Globus pallidus (tissue), 1 donor: ENCODE results near the gene NSMCE1.

Source experiments
- DNase-seq: peaks from one replicate; pipeline ENCODE4 v3.0.0-alpha.2; 2015; ENCODE audit warnings: low spot score

NSMCE1 gene

DNA sequence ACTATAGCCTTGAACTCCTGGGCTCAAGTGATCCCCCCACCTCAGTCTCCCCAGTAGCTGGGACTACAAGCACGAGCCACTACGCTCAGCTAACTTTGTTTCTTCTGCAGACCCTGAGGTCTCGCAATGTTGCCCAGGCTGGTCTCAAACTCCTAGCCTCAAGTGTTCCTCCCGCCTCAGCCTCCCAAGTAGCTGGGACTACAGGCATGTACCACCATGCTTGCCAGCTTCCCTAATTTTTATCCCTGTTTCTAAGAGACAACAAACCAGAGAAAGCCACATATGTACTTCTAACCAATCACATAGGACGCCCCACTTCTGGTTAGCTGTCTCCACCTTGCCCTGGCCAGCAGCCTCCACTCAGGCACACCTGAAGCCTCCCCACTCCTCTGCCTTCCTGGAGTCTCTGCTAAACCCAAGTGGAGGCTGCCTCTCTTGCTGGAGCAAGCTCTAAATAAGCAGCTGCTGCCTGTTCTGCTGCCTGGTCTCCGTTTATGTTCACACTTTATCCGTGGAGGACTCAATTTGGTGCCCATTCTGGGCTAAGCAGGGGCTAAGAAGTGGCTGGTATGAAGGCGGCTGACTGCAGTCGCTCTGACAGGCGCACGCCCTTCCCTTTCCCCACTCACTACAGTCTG, 24.7 kb downstream of the NSMCE1 start:
- no peak for DNase-seq

DNA sequence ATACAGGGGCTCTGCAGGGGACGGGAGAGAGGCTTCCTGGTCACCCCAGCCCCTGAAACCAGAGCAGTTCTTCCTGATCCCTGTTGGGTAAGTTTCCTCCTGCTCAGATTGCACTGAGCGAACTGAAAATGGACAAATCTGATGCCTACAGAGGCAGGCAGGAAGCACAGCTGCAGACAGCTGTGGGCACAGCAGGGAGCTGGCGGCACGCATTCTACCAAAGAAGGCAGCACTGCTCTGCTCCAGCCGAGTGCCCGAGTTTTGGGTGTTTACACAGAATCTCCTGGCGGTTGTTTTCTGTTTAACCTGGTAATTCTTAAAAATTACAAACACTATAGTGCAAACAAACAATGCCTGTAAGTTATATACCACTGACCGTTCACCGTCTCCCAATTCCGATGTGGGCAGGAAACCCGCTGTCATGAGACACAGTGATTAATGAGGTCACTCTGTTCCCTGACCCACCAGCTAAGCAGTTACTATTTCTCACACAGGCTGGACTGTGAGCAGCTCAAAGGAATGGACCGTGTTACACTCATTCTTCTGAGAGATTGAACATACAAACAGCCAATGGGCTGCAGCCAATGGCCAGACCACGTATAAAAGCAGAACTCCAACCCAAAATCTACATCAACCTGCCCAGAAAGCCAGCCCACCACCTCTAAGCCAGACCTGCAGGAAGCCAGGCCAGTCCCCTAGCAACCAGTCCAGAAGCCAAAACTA, 25.5 kb downstream of the NSMCE1 start:
- peak; percentile 42 for DNase-seq

- no peak for DNase-seq
These were observed 26.2 kb downstream of the NSMCE1 start for GRCh38 chr16:27242398-27242797.

DNA sequence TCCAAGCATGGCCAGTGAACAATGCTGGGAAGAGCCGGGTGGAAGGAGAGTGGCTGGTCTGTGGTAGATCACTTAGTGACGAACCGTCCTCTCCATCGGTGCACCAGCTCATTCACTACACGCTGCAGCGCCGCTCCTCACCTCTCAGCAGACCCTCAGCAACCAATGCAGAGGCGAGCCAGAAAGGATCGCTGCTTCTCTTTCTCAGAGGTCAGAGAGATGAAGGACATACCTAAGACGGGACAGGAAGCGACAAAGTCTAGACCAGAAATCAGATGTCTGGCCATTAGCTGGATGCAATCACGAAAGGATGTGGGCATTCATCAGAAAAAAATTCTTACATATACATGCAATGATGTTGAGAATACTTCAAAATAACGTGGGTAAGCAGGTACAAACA, 26.9 kb downstream of the NSMCE1 start:
- no peak for DNase-seq

GRCh38 chr16:27240948-27241531, 27.5 kb downstream of the NSMCE1 start:
- no peak for DNase-seq

GRCh38 chr16:27239906-27240655, 28.5 kb downstream of the NSMCE1 start:
- no peak for DNase-seq

DNA sequence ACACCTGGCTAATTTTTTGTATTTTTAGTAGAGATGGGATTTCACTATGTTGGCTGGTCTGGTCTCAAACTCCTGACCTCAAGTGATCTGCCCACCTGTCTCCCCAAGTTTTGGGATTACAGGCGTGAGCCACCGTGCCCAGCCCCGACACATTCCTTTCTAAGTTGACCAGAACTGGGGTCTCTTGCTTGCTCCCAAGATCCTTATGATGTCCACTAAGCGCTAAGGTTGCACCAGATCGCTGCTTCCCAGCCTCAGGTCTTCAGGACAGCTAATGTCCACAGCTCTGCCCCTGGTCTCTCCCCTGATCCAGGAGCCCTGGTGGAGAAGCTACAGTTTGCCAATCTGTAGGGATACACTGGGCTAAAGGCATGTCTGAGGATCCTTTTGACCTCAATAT, 29.5 kb downstream of the NSMCE1 start:
- no peak for DNase-seq

DNA sequence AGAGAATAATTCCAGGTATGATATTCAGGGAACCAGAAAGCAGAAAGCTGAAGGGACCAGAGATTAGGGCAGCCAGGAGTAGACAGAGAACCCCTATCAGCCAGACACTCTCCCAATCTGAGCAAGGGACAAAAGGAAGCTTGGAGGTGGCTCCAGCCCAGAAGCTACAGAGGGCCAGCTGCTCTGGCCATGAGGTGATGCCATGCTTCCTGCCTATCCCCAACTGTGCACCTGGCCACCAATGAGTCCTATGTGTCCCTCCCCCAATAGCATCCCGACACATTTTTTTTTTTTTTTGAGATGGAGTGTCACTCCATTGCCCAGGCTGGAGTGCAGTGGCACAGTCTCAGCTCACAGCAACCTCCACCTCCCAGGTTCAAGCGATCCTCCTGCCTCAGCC, 30.0 kb downstream of the NSMCE1 start:
- DNase-seq, result no peak

- no peak for DNase-seq
These were observed 30.5 kb downstream of the NSMCE1 start for GRCh38 chr16:27238016-27238587.

- DNase-seq, result no peak
These were observed 31.2 kb downstream of the NSMCE1 start for GRCh38 chr16:27237219-27238015.

DNA sequence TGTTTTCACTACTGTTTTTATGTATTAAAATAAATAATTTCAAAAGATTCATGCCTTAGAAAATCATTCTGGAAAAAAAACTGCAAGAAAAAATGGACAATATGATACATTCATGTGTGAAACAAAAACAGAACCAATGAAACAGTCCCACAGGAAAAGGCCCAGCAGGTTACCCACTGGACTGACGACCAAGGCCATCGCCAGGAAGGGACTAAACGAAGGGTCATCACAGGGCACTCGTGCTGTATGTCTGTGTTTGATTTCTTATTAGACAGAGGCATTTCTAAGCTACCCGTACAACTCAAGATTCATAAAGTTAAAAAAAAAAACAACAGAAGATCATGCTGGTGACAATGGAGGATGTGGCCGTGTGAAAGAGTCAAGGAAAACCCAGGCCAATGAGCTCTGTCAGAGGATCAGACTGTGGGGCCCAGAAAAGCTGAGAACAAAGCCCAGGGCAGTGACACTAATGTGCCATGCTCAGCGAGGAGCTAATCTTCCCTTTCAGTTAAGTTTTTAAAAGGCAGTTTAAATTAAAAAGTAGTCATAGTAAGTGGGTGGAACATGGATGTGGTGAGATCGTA, 31.8 kb downstream of the NSMCE1 start:
- no peak for DNase-seq

DNA sequence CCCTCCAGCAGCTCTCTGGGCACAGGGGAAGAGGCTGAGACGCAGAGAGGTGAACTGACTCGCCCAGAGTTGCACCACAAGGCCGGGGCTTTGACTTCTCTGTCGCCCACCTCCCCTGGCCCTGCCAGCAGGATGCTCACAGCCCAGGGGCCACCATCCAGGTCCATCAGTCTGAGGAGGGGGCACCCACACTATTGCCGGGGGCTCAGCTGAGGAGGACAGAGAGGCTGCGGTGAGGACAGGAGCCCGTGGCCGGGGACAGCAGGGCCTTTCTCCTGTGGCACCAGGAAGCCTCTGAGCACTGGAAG, 32.7 kb downstream of the NSMCE1 start:
- no peak for DNase-seq

DNA sequence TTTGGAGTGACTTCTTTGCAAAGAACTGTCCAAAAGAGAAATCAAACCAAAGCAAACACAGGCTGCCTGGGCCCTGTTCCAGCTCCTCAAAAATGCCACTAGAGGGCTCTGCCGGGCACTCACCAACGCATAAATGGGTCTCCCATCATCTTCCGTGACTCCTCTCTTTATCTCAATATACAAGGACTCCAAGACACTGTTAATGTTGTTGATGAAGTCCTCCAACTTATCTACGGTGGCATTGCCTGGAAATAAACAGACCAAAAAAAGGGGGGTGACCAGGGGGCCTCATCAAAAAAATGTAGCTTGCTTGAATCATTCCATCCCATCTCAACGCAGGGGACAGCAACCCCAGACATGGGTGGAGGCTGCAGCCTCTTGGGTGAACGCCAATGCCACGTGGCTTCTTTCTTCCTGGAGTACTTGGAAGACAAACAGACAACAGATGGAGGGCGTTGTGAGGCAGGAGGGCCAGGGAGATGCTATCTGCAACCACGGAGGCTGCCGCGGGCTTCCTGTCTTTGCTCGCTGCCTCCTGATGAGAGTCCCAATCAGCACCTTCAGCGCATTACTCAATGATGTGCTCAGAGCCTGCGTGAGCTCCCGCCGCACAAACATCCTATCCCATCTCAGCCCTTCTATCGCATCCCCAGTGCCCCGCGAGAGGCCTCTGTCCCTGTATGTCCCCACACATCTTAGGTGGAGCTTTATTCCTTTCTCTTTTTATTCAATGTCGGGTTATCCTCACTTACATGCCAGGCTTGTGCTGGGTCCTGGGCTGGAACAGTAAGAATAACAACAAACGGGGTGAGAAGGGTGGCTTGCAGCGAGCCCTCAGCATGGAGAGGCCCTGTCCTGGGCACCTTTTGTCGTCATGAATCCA, 33.3 kb downstream of the NSMCE1 start:
- peak; percentile 75 for DNase-seq

DNA sequence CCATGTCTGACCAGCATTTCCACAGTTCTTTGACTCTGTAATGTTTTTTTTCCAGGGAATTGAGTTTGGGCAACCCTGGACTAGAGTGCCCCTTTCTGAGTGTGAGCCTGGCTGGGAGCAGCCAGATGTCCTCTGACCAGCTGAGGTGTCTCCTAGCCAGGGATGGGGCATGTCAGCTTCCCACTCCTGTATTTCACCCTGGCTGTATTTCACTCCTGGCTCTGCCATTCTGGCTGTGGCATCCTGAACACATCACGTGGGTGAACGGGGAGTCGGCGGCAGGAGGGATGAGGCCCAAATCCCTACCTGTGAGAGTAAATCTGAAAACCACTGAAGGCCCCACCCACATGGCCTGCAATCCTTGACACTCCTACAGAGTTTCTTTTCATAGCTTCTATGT, 34.0 kb downstream of the NSMCE1 start:
- no peak for DNase-seq

DNA sequence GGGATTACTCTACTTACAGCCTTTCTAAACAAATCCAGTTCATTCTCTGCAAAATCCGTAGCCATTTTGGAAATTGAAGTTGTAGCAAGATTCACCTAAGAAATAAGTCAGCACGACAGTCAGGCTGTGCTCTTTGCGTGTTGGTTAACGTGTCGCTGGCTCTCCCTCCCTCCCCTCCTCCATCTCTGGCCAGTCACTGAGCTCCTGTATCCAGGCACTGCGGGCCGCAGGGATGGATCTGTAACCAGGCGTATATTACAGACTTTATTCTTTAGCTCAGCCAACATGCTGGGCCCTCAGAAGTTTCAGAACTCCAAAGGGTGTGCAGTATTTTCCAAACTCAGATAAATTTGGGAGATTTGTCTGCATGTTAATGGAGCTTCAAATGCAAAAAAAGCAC, 34.4 kb downstream of the NSMCE1 start:
- no peak for DNase-seq

DNA sequence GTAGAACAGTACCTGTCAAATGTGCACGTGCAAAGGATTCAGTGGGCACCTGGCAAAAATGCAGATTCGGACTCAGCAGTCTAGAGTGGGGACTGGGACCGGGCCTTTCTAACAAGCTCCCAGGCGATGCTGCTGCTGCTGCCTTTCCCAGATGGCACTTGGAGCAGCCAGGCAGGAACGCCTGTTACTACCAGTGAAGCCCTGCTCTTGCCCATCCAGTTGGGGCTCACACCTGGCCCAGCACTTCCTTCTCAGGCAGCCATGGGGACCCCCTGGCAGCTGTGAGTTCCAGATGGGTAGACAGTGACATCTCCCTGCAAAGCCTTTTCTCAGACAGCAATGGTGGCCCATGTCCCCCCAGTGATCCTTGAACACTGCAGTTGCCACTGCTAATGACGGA, 34.8 kb downstream of the NSMCE1 start:
- no peak for DNase-seq

DNA sequence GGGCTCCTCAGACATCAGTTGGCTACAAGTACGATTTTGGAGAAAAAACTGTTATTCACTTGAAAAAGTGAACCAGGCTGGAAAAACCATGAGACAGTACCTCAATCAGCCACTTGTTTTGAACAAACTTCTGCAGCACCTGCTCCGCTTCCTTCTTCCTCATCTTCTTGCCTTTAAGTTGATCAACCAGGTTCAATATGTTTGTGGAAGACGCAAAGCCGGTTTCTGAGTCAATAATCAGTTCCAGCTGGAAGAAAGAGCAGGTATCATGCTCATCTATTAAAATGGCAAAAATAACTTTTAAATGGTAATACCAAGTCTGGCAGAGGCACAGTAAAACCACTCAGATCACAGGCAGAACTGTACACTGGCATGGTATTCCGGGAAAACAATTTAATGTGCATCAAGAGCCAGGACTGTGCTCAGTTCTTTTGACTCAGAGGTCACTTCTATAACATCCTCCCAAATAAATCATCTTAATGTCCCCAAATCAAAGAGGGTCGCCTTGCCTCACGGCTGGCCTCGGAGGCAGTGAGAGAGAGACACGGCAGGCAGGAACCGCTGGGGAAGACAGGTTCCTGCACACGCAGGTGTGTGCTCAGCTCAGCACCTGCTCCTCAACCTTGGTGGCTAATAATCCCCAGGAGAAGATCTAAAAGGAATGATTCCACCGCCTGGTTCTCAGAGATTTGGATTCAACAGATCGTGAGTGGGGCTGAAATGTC, 35.5 kb downstream of the NSMCE1 start:
- no peak for DNase-seq

DNA sequence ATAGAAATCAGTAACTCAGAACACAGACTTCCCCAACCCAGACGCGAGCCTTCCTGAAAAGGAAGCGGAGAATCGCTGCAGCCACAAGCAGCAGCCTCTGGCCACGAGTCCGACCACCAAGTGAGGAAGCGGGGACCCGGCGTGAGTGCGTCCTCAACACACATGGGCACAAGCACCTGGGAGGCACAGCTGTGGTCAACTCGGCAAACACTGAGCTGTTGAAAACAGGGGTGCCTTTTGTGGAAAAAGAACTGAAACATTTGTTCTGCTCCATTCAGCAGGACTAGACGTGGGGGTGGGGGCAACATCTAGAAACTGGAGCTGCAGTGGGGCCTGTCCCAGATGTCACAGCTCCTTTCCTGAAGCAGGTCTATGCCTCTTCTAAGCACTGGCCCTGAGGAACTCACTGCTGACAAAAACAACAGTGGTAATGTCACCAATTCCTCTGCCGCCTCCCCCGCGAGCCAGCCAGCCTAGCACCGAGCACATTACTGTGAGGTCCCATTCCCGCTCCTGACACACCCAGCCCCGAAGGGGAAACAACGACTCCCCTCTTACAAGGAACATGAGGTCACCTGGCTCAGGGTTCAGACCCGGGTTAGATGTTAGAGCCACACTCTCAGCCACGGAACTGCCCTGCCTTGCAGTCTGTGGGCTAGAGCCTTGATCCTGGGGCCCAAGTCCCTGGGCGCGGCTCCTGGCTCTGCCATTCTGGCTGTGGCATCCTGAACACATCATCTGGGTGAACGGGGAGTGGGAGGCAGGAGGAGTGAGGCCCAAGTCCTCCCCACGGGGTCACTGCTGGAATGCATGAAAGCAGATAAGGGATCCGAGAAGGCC, 36.3 kb downstream of the NSMCE1 start:
- peak; percentile 44 for DNase-seq

GRCh38 chr16:27231692-27232060, 36.9 kb downstream of the NSMCE1 start:
- DNase-seq, result no peak
